Uterus (tissue), 4 donors: ENCODE data around the gene DHX35. TPM values are rescaled to one million over a fixed set of nuclear protein-coding genes. Genes with fewer than 3 reads are reported as not detected.
A peak's percentile ranks its signal among the peaks of the same experiment; 100 is the strongest.

Experiments used
- DNase-seq, 2 donors: peaks; one replicate each; pipeline ENCODE4 v3.0.0-alpha.2; 2019 to 2020
- H3K27ac ChIP-seq, 2 donors: fragments of 200-600 bp; sonication (generic); 1 replicate in 1 of 2; 2 replicates in 1 of 2; pipeline ENCODE4 v1.5.1; 2016 to 2018
- H3K27me3 ChIP-seq, 2 donors: fragments of 200-600 bp; sonication (generic); one replicate each; pipeline ENCODE4 v1.5.1; 2018 to 2019; ENCODE audit warnings: control low read depth in 1 of 2
- H3K36me3 ChIP-seq, 2 donors: fragments of 200-600 bp; sonication (generic); one replicate each; pipeline ENCODE4 v1.5.1; 2019; ENCODE audit warnings: control low read depth in 1 of 2
- H3K4me1 ChIP-seq, 2 donors: fragments of 200-600 bp; sonication (generic); one replicate each; pipeline ENCODE4 v1.5.1; 2018 to 2019; ENCODE audit warnings: control low read depth in 1 of 2
- H3K4me3 ChIP-seq, 2 donors: fragments of 200-600 bp; sonication (generic); 1 replicate in 1 of 2; 2 replicates in 1 of 2; pipeline ENCODE4 v1.5.1; 2018 to 2019; ENCODE audit warnings: mild to moderate bottlenecking in 1 of 2
- H3K9me3 ChIP-seq, 2 donors: fragments of 200-600 bp; sonication (generic); one replicate each; pipeline ENCODE4 v1.5.1; 2019; ENCODE audit warnings: control low read depth in 1 of 2
- POLR2A ChIP-seq, 2 donors: fragments of 450-650 bp; IDR thresholded peaks; one replicate each; pipeline ENCODE4 v1.6.1; 2016; ENCODE audit warnings: antibody characterized with exemption in 2 of 2, mild to moderate bottlenecking in 1 of 2, moderate library complexity in 1 of 2
- intact Hi-C: fragments of 100-400 bp; cut with DNase I; formaldehyde crosslinking; loops from one replicate; pipeline ENCODE4 v1.15.1; 2023; ENCODE audit warnings: low total_unique reads
- total RNA-seq, 4 donors: library from RNA; depleted of rRNA in 3 of 4; stranded (reverse); fragments of >200 nt in 3 of 4; gene quantifications; one replicate each; pipeline versions ENCODE4 v1.1.0 to v1.2.4, GENCODE V29; 2014 to 2023
- TF ChIP-seq, protein P1 (sequence below), 4 experiments: fragments of 200-600 bp in 2 of 4; fragments of 450-650 bp in 2 of 4; sonication (generic) in 2 of 4; IDR thresholded peaks; one replicate each; pipeline ENCODE4 v1.5.1; 2016 to 2019; ENCODE audit warnings: antibody characterized with exemption in 4 of 4, mild to moderate bottlenecking in 2 of 4, moderate library complexity in 1 of 4
- donor health status: DM: yes; HTN: yes; CAD: no.

DHX35 gene
- total RNA-seq, 4 donors from 2014 or later: 17.7 to 23.5 (median 21.6) TPM

DNA sequence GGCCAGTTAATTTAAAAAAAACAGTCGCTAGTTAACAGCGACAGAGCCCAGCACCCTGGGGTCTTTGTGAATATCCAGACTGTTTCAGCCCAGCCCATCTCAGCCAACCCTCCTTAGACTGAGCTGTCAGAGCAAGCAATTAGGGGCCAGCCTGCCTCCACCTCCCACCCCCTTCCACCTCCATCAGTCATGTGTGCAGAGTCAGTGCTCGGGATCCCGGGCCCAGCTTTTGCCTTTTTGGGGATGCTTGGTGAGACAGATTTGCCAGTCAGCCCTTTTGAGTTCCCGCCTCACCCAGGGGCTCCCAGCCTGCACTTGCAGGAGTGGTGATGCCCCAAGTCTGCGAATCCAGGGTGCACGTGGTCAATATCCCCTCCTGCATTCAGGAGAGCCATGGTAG, 42.5 kb upstream of the DHX35 start:
- Histone ChIP-seq H3K4me3 (no peak overlapping the region), H3K27me3 (no peaks in the 10 kb centered on the region), H3K36me3 (no peaks in the 10 kb centered on the region), H3K9me3 (no peaks in the 10 kb centered on the region), H3K4me1 (no peaks in the 10 kb centered on the region), H3K27ac (no peak overlapping the region)
- no peak for TF ChIP-seq POLR2A (IDR thresholded peaks at IDR 0.05)
- TF ChIP-seq, protein P1, sequence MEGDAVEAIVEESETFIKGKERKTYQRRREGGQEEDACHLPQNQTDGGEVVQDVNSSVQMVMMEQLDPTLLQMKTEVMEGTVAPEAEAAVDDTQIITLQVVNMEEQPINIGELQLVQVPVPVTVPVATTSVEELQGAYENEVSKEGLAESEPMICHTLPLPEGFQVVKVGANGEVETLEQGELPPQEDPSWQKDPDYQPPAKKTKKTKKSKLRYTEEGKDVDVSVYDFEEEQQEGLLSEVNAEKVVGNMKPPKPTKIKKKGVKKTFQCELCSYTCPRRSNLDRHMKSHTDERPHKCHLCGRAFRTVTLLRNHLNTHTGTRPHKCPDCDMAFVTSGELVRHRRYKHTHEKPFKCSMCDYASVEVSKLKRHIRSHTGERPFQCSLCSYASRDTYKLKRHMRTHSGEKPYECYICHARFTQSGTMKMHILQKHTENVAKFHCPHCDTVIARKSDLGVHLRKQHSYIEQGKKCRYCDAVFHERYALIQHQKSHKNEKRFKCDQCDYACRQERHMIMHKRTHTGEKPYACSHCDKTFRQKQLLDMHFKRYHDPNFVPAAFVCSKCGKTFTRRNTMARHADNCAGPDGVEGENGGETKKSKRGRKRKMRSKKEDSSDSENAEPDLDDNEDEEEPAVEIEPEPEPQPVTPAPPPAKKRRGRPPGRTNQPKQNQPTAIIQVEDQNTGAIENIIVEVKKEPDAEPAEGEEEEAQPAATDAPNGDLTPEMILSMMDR (IDR thresholded peaks at IDR 0.05): no peak
- intact Hi-C loops: no loop called here
- DNase-seq: no peak

DNA sequence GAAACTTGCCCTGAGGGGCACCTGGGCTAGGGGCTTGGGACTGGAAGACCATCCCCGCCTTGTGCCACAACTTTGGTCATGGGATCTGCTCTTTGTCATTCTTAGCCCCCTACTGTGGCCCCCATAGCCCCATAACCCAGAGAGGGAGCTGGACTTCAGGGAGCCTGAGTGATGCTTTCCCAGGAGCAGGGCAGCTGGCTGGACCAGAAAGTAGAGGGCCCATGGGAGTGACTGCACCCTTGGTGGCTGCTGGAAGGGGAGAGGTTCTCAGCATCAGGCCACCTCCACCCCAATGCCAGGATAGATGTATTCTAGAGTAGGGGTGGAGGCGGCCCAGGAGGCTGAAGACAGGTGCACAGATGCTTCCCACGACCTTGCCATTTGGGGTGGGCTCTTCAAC, 41.7 kb upstream of the DHX35 start:
- TF ChIP-seq POLR2A (IDR thresholded peaks at IDR 0.05): no peak
- TF ChIP-seq, protein P1 (IDR thresholded peaks at IDR 0.05): no peak
- no peak overlapping the region for H3K4me3 ChIP-seq
- H3K9me3 ChIP-seq: no peaks in the 10 kb centered on the region
- H3K36me3 ChIP-seq: no peaks in the 10 kb centered on the region
- no peak for DNase-seq
- intact Hi-C loops: no loop called here
- H3K27me3 ChIP-seq: no peaks in the 10 kb centered on the region
- H3K4me1 ChIP-seq: no peaks in the 10 kb centered on the region
- H3K27ac ChIP-seq: no peak overlapping the region

DNA sequence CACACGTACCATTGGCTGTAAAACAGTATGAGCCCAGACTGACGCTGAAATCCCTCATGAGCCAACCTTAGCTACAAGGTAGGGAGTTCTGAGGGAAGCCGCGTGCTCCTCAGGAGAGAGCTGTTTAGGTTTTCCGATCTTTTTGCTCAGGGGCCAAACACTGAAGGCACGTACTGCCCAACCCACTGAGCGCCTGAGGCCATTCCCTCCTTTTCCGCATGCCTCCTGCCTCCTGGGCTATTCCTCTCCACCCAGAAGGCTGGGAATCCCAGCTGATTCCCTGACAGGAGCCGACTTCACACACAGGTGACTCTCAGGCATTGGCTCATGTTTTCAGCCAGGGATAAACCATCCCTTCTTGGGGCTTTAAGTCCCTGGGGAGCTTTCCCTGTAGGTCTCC, 41.3 kb upstream of the DHX35 start:
- no peak for DNase-seq
- intact Hi-C loops: no loop called here
- Histone ChIP-seq H3K27me3 (no peaks in the 10 kb centered on the region), H3K9me3 (no peaks in the 10 kb centered on the region), H3K4me1 (no peaks in the 10 kb centered on the region), H3K4me3 (no peak overlapping the region), H3K27ac (no peak overlapping the region), H3K36me3 (no peaks in the 10 kb centered on the region)
- no peak for TF ChIP-seq POLR2A (IDR thresholded peaks at IDR 0.05)
- TF ChIP-seq, protein P1 (IDR thresholded peaks at IDR 0.05): no peak

DNA sequence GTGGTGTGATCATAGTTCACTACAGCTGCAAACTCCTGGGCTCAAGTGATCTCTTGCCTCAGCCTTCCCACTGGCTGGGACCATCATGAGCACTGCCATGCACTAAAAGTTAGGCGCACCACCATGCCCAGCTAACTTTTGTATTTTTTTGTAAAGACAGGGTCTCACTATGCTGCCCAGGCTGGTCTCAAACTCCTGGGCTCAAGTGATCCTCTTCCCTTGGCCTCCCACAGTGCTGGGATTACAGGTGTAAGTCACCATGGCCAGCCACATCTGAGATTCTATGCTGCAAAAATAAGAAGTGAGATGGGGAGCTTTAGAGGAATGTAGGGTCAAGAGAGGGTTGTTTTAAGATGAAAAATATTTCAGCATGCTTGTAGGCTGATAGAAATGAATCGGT, 37.4 kb upstream of the DHX35 start:
- Histone ChIP-seq H3K9me3 (no peaks in the 10 kb centered on the region), H3K36me3 (no peaks in the 10 kb centered on the region), H3K27ac (no peak overlapping the region), H3K4me1 (peaks cover 0 to 6% of the 10 kb centered on the region in 2 donors), H3K4me3 (no peak overlapping the region), H3K27me3 (no peaks in the 10 kb centered on the region)
- intact Hi-C loops: no loop called here
- no peak for DNase-seq
- no peak for TF ChIP-seq POLR2A (IDR thresholded peaks at IDR 0.05)
- TF ChIP-seq, protein P1 (IDR thresholded peaks at IDR 0.05): no peak

DNA sequence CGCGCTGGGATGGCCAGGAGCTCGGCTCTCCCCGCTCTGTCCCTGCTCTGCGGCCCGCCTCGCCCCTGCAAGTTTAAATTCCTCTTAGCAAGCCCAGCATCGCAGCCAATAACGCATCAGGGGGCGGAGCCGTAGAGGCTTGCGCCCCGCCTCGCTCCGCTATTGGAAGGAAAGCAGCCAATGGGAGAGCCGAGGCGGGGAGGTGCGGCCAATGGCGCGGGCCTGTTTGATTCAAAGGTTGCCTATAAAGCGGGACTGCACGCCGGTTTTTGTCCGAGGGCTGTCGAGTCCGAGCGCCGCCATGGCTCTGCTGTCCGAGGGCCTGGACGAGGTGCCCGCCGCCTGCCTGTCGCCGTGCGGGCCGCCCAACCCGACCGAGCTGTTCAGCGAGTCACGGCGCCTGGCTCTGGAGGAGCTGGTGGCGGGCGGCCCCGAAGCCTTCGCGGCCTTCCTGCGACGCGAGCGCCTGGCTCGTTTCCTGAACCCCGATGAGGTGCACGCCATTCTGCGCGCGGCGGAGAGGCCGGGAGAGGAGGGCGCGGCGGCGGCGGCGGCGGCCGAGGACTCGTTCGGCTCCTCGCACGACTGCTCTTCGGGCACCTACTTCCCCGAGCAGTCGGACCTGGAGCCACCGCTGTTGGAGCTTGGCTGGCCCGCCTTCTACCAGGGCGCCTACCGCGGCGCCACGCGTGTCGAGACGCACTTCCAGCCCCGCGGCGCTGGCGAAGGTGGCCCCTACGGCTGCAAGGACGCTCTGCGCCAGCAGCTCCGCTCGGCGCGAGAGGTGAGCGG, 35.8 kb upstream of the DHX35 start, which contains the start of gene FAM83D:
Gene FAM83D (plus strand): TSS at position 276 of the 792 bp plus-strand sequence. CDS start 26 bp downstream, at position 302.
- H3K9me3 ChIP-seq: no peaks in the 10 kb centered on the region
- intact Hi-C loops: no loop called here
- TF ChIP-seq, protein P1 (IDR thresholded peaks at IDR 0.05): peak in 2 of 4 experiments; percentile 77 to 92
- peak; percentile 51 to 76 for TF ChIP-seq POLR2A (IDR thresholded peaks at IDR 0.05)
- peak within 1 kb of the TSS; percentile 33 to 39 for H3K4me3 ChIP-seq
- no peaks in the 10 kb centered on the region for H3K36me3 ChIP-seq
- no peak within 1 kb of the TSS for H3K27ac ChIP-seq
- DNase-seq: peak; percentile 83 to 85
- peaks cover 0 to 6% of the 10 kb centered on the region in 2 donors for H3K4me1 ChIP-seq
- no peaks in the 10 kb centered on the region for H3K27me3 ChIP-seq
